Measurements from ENCODE around the gene KIFBP.

DNA sequence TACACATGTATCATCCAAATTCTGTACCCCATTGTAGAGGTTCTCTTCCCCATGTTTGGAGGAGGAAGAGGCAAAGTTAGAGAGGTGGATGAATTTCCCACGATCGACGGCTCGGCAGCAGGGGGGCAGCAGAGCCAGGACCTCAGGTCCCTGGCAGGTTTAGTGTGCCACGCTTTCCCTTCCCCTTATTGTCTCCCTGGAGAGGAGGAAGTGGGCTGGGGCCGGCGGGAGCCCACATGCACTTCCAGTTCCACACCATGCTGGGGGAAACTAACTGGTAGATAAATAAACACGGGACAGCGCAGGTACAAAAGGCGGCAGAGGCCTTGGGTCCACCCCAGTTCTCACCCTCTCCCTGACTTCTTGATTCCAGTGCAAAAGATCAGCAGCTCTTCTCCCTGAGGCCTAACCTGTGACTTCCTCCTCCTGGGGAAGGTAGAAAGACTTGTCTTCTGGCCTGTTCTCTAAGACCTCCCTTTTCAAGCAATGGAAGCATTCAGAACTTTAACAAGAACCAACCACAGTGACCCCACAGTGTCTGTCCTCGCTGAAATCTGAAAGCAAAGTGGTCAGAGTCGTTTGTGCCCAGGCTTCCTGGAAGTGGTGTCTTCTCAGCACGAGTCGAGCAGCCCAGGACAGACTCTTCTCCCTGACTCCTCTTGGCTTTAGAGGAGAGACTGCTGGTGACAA is 68.8 kb downstream of the KIFBP start:
- TF ChIP-seq POLR2A (IDR thresholded peaks at IDR 0.05; ENCODE audit: low read depth, low read length) (0 out of 2 replicates have a peak, but pooled peaks have one; percentile 16), POLR2AphosphoS5 (IDR thresholded peaks at IDR 0.05; ENCODE audit: low read depth, low read length) (no peak), TAF1 (IDR thresholded peaks at IDR 0.05; ENCODE audit: borderline replicate concordance, low read depth, low read length) (no peak)

All from GM12892 (cell line).